GM12892 (cell line): ENCODE data around the gene ABL1.

ENCODE experiments used
- POLR2A ChIP-seq: IDR thresholded peaks from 2 replicates; pipeline ENCODE4 v1.6.1; 2011; ENCODE audit warnings: low read depth, low read length, control low read depth
- TAF1 ChIP-seq: IDR thresholded peaks from 2 replicates; pipeline ENCODE4 v1.6.1; 2011; ENCODE audit warnings: low read depth, mild to moderate bottlenecking, control low read depth, low read length, borderline replicate concordance

DNA sequence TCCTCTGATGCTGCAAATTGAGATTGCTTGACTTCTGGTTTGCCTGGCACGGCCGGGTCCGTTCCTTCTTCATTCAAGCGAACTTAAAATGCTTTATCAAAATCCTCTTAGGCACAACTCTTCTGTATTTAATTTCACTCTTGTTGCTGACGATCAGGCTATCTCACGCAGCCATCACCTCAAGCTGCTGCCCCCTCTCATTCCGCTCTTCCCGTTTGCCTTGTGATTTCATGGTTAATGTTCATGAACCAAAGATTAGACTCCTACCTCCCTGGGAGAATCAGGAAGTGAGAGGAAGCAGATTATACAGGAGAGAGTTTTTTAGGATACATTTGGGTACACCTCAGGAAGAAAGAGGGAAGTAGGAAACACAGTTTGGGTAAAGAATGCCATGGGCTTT, 38.9 kb downstream of the ABL1 start:
- TF ChIP-seq POLR2A (no peak), TAF1 (no peak)
